Fibroblast of the conjunctiva (primary cell): ENCODE measurements around the gene PGA5.

Experiments
- DNase-seq: peaks from one replicate; pipeline ENCODE4 v3.0.0-alpha.2; 2010; ENCODE audit warnings: low read depth

The PGA5 gene

DNA sequence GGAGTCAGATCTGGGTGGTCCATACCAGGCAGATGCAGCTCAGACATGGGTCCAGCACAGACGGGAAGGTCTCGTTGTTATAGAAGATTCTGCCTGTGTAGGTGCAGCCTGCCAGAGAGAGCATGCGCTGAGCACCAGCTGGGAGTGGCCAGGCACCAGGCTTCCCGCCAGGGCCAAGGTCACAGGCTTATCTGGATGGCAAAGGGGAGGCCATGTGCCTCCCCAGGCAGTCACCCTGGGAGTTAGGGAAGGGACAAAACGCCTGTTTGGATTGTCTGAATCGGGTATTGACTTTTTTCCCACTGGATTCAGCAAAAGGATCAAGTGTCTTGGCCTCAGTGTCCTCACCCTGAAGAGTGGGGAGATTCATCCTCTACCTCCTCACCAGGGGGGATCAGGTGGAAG lies 26.5 kb downstream of the PGA5 start:
- no peak for DNase-seq

DNA sequence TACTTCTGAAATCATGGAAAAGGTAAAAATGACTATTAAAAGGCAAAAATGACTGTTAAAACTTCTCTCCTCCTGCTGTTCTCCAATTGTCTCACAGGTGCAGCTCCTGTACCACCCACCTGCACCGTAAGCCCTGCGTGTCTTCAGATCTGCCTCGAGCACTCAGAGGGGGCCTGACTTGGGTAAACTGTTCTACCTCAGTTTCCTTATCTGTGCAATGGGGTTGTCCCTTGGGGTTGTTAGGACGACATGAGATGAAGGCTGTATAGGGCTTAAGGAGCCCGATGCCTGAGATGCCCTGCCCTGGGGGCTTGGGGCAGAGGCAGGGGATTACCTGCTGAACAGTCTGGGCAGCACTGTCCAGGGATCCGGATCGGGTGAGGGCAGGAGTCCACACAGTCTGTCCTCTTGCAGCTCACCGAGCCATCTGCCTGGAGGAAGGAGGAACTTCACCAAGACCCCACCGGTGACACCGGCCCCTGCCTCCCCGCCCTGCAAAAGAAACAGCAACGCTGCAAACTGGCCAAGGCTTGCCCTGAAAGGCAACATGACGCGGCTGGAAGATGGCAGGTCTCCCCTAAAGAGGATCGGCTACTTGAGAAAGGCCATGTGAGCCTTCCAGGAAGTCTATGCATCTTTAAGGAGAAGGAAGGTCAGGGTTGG lies 27.7 kb downstream of the PGA5 start:
- DNase-seq: no peak

DNA sequence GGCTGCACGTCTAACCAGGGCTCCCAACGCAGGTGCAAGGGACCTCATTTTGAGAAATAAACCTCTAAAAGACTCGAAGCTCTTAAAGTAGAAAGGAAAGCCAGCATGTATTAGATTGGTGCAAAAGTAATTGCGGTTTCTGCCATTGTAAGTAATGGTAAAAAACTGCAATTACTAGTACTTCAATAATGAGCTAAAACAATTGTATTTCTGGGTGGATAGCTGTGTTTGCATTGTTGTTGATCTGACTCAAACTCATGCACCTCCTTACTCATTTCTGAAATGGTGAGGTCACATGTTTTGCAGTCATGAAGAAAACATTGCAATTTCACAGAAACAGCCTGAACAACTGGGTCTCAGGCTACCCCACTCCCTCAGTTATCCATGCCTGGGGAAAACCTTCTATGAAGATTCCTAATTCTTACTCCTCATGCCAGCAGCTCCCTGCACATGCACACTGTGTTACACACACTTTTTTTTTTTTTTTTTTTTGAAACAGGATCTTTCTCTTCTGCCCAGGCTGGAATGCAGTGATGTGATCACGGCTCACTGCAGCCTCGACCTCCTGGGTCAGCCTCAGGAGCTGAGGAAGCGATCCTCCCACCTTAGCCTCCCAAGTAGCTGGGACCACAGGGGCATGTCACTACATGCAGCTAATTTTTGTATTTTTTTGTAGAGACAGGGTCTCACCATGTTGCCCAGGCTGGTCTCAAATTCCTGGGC lies 29.5 kb downstream of the PGA5 start:
- DNase-seq: no peak

DNA sequence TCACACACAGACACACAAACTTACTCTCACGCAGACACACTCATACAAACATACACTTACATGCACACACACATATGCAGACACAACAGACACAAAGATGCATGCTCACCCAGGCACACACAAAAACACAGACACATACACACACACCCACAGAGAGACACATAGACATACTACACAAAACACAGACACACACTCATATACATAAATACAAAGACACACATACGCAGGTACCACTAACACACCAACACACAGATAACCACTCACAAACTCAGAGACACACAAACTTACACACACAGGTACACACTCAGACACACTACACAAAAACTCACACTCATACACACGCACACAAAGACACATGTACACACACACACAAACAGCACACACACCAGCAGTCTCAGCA lies 31.8 kb downstream of the PGA5 start:
- DNase-seq: no peak

DNA sequence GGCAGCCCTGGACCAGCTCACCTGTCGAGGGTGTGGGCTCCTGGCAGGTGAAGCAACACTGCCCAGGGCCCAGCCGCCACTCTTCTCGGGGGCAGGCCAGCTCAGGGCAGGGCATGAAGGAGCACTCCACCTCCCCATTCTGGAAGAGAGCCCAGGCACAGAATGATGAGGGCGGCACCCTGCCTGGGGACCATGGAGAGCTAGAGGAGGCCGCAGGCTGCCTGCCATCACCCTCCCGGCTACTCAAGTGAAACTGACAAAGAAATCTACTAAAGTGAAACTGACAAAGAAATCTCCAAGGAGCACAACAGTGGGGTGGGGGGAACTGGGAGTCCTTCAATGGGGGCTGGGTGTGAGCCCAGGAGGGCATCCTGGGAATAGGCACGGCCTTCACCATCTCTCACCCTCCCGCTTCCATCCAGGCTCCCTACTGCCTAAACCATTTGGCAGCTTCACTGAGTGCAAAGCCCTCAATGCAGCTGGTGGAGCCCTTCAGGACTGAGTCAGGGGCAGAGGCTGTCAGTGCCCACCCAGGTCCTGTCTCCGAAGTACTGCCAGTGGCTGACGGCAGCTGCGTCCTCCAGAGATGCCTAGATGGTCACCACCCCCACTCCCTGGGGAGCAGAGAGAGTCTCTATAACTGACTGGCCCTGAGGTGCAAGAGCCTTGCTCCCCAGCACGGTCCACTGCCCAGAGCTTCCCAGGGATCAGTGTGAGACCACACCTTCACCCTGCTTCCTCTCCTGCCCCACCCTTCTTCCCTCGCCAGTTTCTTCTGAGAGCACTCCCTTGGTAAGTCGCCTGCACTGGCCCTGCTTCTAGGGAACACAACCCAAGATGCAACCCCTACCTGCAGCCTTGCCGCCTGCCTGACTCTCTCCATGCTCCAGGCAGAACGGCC lies 32.5 kb downstream of the PGA5 start:
- DNase-seq: no peak

DNA sequence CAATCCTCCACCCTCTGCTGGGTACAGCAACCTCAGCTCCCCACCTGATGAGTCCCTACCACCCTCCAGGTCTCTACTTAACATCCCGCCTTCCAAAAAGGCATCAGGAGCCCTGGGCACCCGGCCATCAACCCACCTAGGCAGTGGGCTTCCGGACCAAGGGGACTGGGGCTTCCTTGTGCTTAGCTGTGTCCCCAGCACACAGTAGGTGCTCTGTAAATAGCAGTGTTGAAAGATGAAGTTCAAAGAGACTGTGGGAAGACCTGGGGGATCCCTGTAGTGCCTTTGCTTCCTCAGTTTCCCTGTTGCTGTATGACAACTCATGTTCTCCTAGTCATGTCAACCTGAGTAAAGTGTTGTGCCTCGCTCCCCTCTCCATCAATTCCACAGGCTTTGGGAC lies 33.1 kb downstream of the PGA5 start:
- DNase-seq: no peak

DNA sequence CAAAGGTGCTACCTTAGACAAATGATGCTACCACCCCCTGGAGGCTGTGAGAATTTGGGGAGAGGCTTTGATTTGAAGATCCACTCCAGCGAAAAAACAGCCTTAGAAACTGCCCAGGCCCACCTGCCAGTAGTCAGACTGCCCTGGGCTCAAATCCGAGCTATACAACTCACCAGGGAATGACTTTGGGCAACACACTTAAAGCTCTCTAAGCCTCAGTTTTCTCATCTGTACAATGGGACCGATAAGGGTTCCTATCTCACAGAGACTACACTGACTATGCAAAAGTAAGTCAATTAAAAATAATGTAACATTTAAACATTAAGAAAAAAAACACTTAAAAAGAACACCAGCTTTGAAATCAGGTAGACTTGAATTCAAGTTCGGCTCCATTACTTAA lies 34.2 kb downstream of the PGA5 start:
- no peak for DNase-seq

DNA sequence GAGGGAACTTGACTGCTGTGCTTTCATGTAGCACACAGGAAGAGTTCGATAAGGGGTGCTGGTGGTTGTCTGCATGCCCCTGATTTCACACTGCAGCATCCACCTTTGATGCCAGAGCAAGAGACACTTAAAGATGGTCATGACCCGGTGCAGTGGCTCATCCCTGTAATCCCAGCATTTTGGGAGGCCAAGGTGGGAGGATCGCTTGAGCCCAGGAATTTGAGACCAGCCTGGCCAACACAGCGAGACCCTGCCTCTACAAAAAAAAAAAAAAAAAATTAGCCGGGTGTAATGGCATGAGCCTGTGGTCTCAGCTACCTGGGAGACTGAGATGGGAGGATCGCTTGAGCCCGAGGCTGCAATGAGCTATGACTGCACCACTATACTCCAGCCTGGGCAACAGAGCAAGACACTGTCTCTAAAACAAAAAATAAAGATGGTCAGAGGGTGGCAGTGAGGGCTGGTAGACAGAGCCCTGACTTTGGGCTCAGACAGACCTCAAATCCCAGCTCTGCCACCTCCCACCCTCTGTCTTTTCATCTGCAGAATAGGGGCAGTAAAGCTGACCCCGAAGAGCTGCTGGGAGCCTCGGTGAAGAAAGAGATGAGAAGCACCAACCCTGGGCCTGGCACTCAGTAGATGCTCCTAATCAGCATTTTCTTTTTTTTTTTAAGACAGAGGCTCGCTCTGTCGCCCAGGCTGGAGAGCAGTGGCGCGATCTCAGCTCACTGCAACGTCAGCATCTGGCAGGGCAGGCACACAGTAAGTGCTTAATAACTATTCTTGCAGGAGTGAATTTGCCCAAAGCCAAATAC lies 36.4 kb downstream of the PGA5 start:
- no peak for DNase-seq

DNA sequence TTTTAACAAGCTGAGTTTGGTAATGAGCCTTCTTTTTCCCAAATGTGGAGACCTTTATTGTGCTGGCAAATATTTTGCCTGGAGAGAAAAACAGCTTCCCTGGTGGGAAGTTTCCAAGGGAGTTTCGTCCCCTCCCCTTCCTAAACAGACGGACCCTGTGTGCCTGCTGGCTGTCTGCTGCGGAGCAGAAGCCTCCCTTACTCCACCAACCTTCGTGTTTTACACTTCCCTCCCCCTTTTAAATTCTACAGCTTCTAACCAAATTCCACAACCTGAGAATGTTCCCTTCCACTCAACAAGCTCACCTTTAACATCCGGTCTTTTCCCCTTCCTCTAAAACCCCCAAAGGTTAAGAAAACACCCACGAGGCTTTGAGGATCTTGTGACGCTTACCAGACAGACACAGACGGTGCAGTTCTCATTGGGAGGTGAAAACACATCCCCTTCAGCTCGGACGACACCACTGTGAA lies 37.1 kb downstream of the PGA5 start:
- DNase-seq: no peak

DNA sequence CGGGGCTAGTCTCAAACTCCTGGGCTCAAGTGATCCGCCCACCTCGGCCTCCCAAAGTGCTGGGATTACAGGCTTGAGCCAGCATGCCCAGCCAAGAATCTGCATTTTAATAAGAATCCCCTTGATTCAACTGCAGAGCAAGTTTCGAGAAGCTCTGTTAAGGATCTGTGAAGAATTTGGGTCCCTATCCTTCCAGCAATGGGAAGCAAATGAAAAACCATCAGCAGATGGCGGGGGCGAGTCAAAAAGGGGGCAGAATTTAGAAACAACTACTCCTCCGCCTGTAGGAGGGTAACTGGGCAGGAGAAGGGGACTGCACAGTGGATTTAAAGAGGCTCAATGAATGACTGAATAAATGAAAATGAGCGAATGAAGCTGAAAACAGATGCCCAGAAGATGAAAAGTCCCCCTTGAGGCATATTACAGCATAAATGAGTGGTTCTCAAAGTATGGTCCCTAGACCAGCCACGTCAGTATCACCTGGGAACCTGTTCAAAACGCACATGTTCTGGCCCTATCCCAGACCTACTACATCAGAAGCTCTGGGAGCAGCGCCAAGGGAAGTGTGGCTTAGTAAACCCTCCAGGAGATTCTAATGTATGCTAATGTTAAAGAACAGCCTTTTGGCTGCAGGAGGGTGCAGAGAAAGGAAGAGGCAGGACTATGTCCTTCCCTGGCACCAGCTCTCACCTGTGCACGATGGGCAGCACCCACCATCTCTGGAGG lies 39.1 kb downstream of the PGA5 start:
- DNase-seq: no peak

DNA sequence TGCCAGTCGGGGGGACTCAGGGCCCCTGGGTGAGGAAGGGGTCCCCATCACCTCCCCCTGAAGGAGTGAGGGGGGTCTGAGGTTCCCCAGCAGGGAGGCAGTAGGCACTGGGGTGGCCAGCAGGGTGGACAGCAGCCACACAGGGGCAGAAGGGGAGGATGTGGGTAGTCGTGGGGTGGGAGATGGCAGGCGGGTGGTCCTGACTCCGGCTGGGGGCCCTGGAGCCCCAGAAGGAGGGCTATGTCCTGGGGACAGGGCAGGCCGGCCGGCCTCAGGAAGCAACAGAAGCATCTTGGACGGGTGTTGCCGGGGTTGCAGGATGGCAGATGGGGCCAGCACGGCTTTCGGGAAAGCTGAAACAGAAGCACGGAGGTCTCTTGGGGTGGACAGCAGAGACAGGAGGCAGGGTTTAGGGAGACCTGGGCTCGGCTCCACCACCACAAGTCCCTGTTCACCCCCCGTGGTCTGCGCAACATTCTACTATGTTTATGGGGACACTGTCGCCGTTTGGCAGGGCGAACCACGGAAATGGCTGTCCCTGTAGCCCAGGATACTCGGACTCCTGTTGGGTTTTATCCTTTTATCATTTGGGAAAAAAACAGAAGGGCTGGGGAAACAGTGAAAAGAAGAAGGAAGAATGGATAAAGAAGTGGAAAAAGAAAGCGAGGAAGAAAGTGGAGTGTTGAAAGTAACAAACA lies 40.1 kb downstream of the PGA5 start:
- no peak for DNase-seq

DNA sequence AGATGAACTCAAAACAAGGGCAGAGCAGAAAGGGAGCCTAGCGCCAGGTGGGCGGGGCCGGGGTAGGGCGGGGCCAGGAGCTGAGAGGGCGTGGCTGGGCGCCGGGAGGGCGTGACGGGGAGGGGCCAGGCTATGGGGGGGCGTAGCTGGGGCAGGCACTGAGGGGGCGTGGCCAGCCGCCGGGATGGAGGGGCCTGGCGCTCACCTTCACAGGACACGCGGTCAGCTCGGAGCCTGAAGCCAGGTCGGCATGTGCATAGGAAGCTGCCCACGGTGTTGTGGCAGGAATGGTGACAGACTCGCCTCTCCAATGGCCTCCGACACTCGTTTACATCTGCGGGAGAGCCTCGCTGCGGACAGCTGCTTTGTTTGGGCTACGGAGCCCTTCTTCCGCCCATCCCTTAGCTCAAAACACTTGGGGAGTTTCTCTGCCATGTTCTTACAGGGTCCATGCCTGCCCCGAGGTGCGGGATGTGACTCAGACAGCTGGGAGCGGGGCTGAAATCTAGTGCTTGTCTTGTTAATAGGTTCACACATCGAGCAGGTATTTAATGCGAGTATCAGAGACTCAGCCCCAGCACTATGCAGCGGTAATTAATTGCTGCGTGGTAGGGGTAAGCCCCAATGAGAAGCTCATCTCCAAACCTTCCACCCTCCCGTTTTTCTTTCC lies 40.7 kb downstream of the PGA5 start:
- no peak for DNase-seq

DNA sequence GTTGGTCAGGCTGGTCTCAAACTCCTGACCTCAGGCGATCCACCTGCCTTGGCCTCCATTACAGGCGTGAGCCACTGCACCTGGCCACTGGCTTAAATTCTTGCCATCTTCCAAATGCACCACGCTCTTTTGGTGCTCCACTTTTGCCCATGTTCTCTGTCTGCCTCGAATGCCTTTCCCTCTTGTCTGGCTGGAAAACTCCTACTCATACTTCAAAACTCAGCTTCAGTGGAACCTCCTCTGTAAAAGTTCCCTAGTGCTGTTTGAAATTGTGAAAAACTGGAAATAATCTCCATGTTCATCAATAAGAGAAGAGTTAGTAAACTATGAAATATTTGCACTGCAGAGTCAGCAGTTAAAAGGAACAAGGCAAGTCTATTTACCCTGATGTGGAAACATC lies 42.6 kb downstream of the PGA5 start:
- DNase-seq: no peak

DNA sequence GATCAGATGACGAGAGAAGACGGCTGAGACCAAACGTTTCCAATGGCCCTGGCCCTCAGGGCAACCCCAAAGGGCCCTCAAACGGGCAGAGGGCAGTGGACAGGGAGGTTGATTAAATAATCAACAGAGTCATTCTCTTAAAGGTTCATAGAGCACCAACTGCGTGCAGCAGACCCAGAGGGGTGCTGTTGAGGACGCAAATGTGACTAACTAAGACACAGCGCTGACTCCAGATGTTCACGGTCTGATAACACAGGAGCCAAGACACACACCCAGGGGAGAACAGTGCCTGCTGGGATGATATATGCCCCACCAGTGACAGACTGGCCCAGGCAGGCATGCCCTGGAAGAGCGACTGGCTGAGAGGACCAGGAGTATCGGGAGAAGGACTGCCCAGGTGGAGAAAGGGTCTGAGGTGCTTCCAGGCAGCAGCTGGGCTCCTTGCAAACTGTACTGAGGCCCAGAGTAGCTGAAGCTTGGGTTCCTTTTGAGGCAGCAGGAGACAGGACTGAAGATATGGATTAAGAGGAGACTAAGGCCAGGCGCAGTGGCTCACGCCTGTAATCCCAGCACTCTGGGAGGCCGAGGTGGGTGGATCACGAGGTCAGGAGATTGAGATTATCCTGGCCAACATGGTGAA lies 46.5 kb downstream of the PGA5 start:
- DNase-seq: no peak

DNA sequence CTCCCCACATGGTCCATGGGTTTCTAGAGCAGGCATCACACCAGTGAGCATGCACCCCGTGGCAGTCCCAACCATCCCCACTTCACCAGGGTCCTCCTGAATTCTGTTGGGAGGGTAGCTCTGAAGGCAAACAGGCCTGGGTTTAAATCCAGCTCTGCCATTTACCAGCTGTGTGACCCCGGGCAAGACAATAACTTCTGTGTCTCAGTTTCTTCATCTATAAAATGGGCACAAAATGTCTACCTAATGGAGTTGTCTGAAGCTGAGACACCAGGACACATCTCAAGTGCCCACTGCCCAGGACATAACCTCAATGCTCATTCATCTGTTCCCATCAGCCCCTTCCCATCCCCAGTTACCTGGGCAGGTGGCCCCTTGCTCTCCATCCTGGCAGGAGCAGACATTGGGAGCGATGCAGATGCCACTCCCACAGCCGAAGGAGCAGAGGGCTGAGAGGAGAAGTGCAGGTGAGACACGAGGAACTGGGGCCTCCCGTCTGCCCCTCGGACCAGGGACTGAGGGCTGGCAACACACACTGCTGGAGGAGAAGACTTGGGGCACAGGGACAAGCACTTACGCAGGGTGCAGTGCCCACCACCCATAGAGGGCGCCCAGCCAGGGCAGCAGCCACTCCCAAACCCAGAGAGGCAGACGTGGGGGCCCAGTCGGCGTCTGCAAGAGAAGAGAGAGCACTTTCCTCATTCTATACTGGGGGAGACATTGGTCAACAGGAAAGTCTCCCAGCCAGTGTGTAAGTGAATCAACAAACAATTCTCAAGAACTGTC lies 50.1 kb downstream of the PGA5 start:
- DNase-seq: no peak

DNA sequence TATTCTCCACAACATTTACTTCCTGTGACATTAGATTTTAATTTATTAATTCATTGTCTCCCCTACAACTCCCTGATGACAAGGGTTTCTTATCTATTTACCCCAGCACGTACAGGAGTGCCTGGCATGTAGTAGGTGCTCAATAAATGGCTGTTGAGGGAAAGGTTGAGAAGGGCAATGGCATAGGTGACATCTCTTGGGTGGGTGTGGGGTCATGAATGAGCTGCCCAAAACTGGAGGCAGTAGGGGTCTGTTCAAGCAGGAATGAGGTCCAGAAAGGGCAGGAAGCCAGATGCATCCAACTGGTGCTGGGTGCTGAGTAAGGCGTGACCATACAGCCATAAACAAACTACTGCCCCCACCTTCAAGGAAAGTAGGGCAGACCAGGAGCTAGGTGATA lies 51.4 kb downstream of the PGA5 start:
- DNase-seq: no peak

DNA sequence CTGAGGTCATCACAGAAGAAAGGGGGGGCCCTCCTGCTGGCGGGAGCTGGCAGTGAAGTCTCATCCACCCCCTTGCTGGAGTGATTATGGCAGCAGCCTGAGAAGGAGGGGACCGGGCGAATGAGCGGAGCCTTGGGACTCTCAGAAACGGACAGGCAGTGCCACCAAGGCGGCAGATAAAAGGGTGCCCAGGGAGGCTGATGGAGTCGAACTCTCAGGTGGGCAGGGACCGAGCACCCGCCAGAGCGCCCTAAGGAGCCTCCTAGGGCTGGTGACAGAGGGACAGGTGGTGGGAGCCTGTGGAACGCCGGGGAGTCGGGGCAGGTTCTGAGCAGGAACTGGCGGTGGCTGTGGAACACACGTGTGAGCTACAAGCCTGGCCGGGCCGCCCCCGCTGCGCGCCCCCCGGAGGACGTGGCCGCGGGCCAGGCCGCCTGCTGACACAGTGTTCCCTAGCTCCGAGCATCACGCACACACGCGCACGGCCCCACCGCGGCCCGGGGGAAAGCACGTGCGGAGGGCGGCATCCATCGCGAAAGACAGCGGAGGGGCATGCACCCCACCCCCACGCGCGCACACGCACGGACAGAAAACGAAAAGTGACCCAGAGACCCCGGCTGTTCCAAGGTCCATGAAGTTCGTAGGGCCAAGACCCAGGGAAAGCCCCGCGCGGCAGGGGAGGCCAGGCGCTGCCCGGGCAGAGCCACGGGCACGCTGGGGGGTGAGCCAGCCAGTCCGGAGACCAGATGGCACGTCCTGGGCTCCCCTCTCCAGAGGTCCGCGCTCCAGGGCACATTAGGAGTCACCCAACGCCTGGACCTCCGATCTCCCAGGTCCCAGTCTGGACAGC lies 53.1 kb downstream of the PGA5 start:
- no peak for DNase-seq
